IMR-90 (cell line): ENCODE data around the gene LTBP1. TPM values are rescaled to one million over a fixed set of nuclear protein-coding genes. Genes with fewer than 3 reads are reported as not detected.

ENCODE experiments used
- ATAC-seq: fragments of 200-7000 bp; cut with Tn5 transposase; 2 replicates; pipeline ENCODE4 v1.9.1; 2020; ENCODE audit warnings: low read depth, mild to moderate bottlenecking, moderate library complexity
- BruUV-seq: library from RNA; stranded (reverse); fragments of 400-500 nt; replicated peaks from 2 replicates; lab custom pipeline; 2021; lab: Mats Ljungman, UMichigan
- CTCF ChIA-PET: fragments of 300-600 bp; formaldehyde crosslinking; extraction: SDS; loops from one replicate; lab custom pipeline; 2021; ENCODE audit warnings: antibody characterized with exemption; lab: Yijun Ruan, JAX
- POLR2A ChIA-PET: fragments of 300-600 bp; sonication (Branson Sonifier 250); formaldehyde crosslinking; loops from one replicate; lab custom pipeline; 2022; ENCODE audit warnings: antibody characterized with exemption; ENCODE audit not compliant: unreplicated experiment; lab: Charles Lee
- DNase-seq: peaks from one replicate; pipeline ENCODE4 v3.0.0; 2013
- H2AFZ ChIP-seq: replicated peaks from 2 replicates; pipeline ENCODE3; 2013; ENCODE audit warnings: low read length, mild to moderate bottlenecking; ENCODE audit not compliant: poor library complexity
- H2AK5ac ChIP-seq: 2 replicates; pipeline ENCODE4 v1.6.1; 2013; ENCODE audit warnings: low read depth, low read length, inconsistent platforms
- H2AK9ac ChIP-seq: replicated peaks from 2 replicates; pipeline ENCODE3; 2013; ENCODE audit warnings: mild to moderate bottlenecking, low read depth, low read length, moderate library complexity; ENCODE audit not compliant: poor library complexity
- H2BK120ac ChIP-seq: 2 replicates; pipeline ENCODE4 v1.6.1; 2013; ENCODE audit warnings: low read depth, low read length, inconsistent platforms
- H2BK15ac ChIP-seq: 3 replicates; pipeline ENCODE4 v1.6.1; 2013; ENCODE audit warnings: low read depth, low read length, inconsistent platforms
- H2BK20ac ChIP-seq: 2 replicates; pipeline ENCODE4 v1.6.1; 2013; ENCODE audit warnings: low read depth, mild to moderate bottlenecking, inconsistent platforms, low read length, moderate library complexity
- H2BK5ac ChIP-seq: 2 replicates; pipeline ENCODE4 v1.6.1; 2013; ENCODE audit warnings: mild to moderate bottlenecking, low read depth, low read length, inconsistent platforms; ENCODE audit not compliant: poor library complexity, severe bottlenecking
- H3K14ac ChIP-seq: replicated peaks from 2 replicates; pipeline ENCODE4 v1.6.1; 2013; ENCODE audit warnings: low read depth, low read length, inconsistent platforms
- H3K18ac ChIP-seq: 2 replicates; pipeline ENCODE4 v1.6.1; 2013; ENCODE audit warnings: low read depth, low read length, control low read depth
- H3K23ac ChIP-seq: 2 replicates; pipeline ENCODE4 v1.6.1; 2013; ENCODE audit warnings: low read depth, low read length, inconsistent platforms
- H3K27ac ChIP-seq: 2 replicates; pipeline ENCODE4 v1.5.1; 2013; ENCODE audit warnings: mild to moderate bottlenecking, control low read depth, low read length; ENCODE audit not compliant: insufficient read depth
- H3K27me3 ChIP-seq: 2 replicates; pipeline ENCODE4 v1.6.1; 2013; ENCODE audit warnings: low read length; ENCODE audit not compliant: control insufficient read depth, insufficient read depth
- H3K36me3 ChIP-seq: 2 replicates; pipeline ENCODE4 v1.6.1; 2013; ENCODE audit warnings: low read length, mixed read lengths; ENCODE audit not compliant: control insufficient read depth, insufficient read depth
- H3K4ac ChIP-seq: 2 replicates; pipeline ENCODE4 v1.6.1; 2013; ENCODE audit warnings: low read depth, low read length, inconsistent platforms
- H3K4me1 ChIP-seq: 2 replicates; pipeline ENCODE4 v1.6.1; 2013; ENCODE audit warnings: low read length, mixed read lengths; ENCODE audit not compliant: control insufficient read depth, insufficient read depth
- H3K4me2 ChIP-seq: 2 replicates; pipeline ENCODE4 v1.6.1; 2013; ENCODE audit warnings: low read depth, mild to moderate bottlenecking, control low read depth, low read length, moderate library complexity
- H3K4me3 ChIP-seq: 2 replicates; pipeline ENCODE4 v1.5.1; 2013; ENCODE audit warnings: low read depth, mild to moderate bottlenecking, control low read depth, low read length, moderate library complexity; ENCODE audit not compliant: insufficient read depth
- H3K56ac ChIP-seq: 2 replicates; pipeline ENCODE4 v1.6.1; 2013; ENCODE audit warnings: low read length, inconsistent platforms; ENCODE audit not compliant: insufficient read depth; ENCODE audit errors: extremely low read depth
- H3K79me1 ChIP-seq, 2 experiments: 2 replicates each; pipeline ENCODE4 v1.6.1; 2013; ENCODE audit warnings: low read length in 2 of 2, inconsistent platforms in 1 of 2, low read depth in 1 of 2
- H3K9ac ChIP-seq: 2 replicates; pipeline ENCODE4 v1.6.1; 2013; ENCODE audit warnings: low read depth, low read length, control low read depth
- H3K9me1 ChIP-seq: 2 replicates; pipeline ENCODE4 v1.6.1; 2013; ENCODE audit warnings: low read length, inconsistent platforms; ENCODE audit not compliant: insufficient read depth
- H3K9me3 ChIP-seq: 2 replicates; pipeline ENCODE4 v1.6.1; 2013; ENCODE audit warnings: low read length; ENCODE audit not compliant: control insufficient read depth, insufficient read depth
- H4K20me1 ChIP-seq: 2 replicates; pipeline ENCODE4 v1.6.1; 2013; ENCODE audit warnings: low read length, inconsistent platforms; ENCODE audit not compliant: insufficient read depth
- H4K5ac ChIP-seq: 2 replicates; pipeline ENCODE4 v1.6.1; 2013; ENCODE audit warnings: mild to moderate bottlenecking, low read depth, low read length, control low read depth
- H4K8ac ChIP-seq, 2 experiments: 2 replicates each; pipeline ENCODE4 v1.6.1; 2013; ENCODE audit warnings: low read depth in 2 of 2, low read length in 2 of 2, control low read depth in 1 of 2, inconsistent platforms in 1 of 2
- H4K91ac ChIP-seq: 2 replicates; pipeline ENCODE4 v1.6.1; 2013; ENCODE audit warnings: low read depth, low read length, inconsistent platforms; ENCODE audit not compliant: insufficient read depth
- CTCF ChIP-seq: conservative IDR thresholded peaks from 2 replicates; pipeline ENCODE4 v1.5.1; 2012; ENCODE audit warnings: mild to moderate bottlenecking, low read depth, low read length, improper control_type of control experiment
- WGBS, 2 experiments: methylation state at CpG; one replicate each; pipeline versions ENCODE4 v1.1.5 to v1.1.7; 2013; ENCODE audit warnings: missing lambda C conversion rate in 2 of 2; ENCODE audit not compliant: insufficient read length in 1 of 2; ENCODE audit errors: extremely low coverage in 2 of 2; 5-methylcytosine and 5-hydroxymethylcytosine counted together
- dilution Hi-C: fragments of 300-500 bp; cut with HindIII; formaldehyde crosslinking; loops from one replicate; pipeline ENCODE4 v1.14.3; 2018; ENCODE audit warnings: low sequenced_read_pairs; ENCODE audit not compliant: unreplicated experiment
- in situ Hi-C: fragments of 300-500 bp; cut with MboI; formaldehyde crosslinking; loops from 3 replicates; pipeline ENCODE4 v1.14.3; 2019; ENCODE audit warnings: low sequenced_read_pairs, inconsistent platforms, mixed read lengths
- intact Hi-C: fragments of 100-400 bp; cut with micrococcal nuclease; formaldehyde crosslinking; loops from 2 replicates; pipeline ENCODE4 v1.10.0; 2022
- polyA plus RNA-seq, 3 experiments: library from polyadenylated mRNA; depleted of rRNA; stranded (reverse); fragments of >200 nt; gene quantifications; 2 replicates each; pipeline ENCODE4 v1.2.3, GENCODE V29; 2012; ENCODE audit warnings: low replicate concordance in 1 of 3
- total RNA-seq: library from RNA; depleted of rRNA; stranded (reverse); fragments of >200 nt; gene quantifications from 2 replicates; pipeline ENCODE4 v1.2.3, GENCODE V29; 2012

Gene LTBP1
- total and polyA plus RNA-seq, 2 of the 4 experiments (the other 2 are of a cell fraction): 235 to 326 TPM

- Histone ChIP-seq H3K4me1 (peaks cover 13% of the 10 kb centered on the region), H4K20me1 (no peaks in the 10 kb centered on the region), H3K14ac (no peak overlapping the region), H4K8ac (no peak overlapping the region), H3K4me2 (no peak overlapping the region), H3K4me3 (no peak overlapping the region), H2AK9ac (no peak overlapping the region), H2BK15ac (no peak overlapping the region), H3K9ac (no peak overlapping the region), H3K9me1 (peaks cover 4% of the 10 kb centered on the region; the same call in 1 of the 2 replicates), H2BK5ac (no peak overlapping the region), H3K79me1 (no peaks in the 10 kb centered on the region), H3K27me3 (no peaks in the 10 kb centered on the region), H3K36me3 (no peaks in the 10 kb centered on the region), H2BK20ac (no peak overlapping the region), H2AK5ac (no peak overlapping the region), H3K23ac (no peak overlapping the region), H3K4ac (no peak overlapping the region), H2BK120ac (no peak overlapping the region), H3K18ac (no peak overlapping the region), H3K56ac (no peak overlapping the region), H2AFZ (no peak overlapping the region), H4K91ac (no peak overlapping the region), H3K9me3 (no peaks in the 10 kb centered on the region), H4K5ac (no peak overlapping the region), H3K27ac (no peak overlapping the region)
- no peak for TF ChIP-seq CTCF
- ChIA-PET CTCF (no interaction called here), POLR2A (interaction anchor here (0.6 kb wide), 1 partner anchor 153 kb away, joined by 3 read pairs; no protein-coding TSS in a partner anchor)
- DNase-seq: no peak
- intact Hi-C loops (no loop called here), dilution Hi-C loops (no loop called here), in situ Hi-C loops (no loop called here)
- no CpG with 5 or more reads among the region's 5 CpGs for WGBS, 2 experiments
- ATAC-seq: no peak
- BruUV-seq: no TSS peak
Measured at GRCh38 chr2:32930436-32930835, 16.3 kb upstream of the LTBP1 start.
